NCI-H82 treated with DMSO at 0.1 percent for 48 hours (cell line): ENCODE results near the gene ALDH8A1.

Source experiments
- DNase-seq: peaks from one replicate; lab custom pipeline; 2025; ENCODE audit not compliant: unreplicated experiment; lab: John Stamatoyannopoulos, UW

Gene ALDH8A1

GRCh38 chr6:134873500-134874388, 76.2 kb downstream of the ALDH8A1 start:
- DNase-seq, result no peak

- DNase-seq, result no peak
These were observed 79.0 kb downstream of the ALDH8A1 start for GRCh38 chr6:134870677-134871498.

GRCh38 chr6:134868812-134869211, 81.1 kb downstream of the ALDH8A1 start:
- DNase-seq, result no peak
